Eye (tissue), 1 donor: ENCODE results near the gene ARHGAP28.

Experiments
- DNase-seq: peaks from one replicate; pipeline ENCODE4 v3.0.0-alpha.2; 2015

Gene ARHGAP28, protein sequence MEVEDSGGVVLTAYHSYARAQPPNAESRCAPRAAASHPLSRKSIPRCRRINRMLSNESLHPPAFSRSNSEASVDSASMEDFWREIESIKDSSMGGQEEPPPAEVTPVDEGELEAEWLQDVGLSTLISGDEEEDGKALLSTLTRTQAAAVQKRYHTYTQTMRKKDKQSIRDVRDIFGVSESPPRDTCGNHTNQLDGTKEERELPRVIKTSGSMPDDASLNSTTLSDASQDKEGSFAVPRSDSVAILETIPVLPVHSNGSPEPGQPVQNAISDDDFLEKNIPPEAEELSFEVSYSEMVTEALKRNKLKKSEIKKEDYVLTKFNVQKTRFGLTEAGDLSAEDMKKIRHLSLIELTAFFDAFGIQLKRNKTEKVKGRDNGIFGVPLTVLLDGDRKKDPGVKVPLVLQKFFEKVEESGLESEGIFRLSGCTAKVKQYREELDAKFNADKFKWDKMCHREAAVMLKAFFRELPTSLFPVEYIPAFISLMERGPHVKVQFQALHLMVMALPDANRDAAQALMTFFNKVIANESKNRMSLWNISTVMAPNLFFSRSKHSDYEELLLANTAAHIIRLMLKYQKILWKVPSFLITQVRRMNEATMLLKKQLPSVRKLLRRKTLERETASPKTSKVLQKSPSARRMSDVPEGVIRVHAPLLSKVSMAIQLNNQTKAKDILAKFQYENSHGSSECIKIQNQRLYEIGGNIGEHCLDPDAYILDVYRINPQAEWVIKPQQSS

GRCh38 chr18:6729247-6730091 is at the start of gene ARHGAP28:
ARHGAP28 (plus strand) TSS chr18:6729716; CDS start chr18:6729822, 106 bp downstream.
- peak; percentile 94 for DNase-seq

GRCh38 chr18:6681331-6681875 is 48.1 kb upstream of the ARHGAP28 start:
- DNase-seq, result no peak

- no peak for DNase-seq
Observed at GRCh38 chr18:6682437-6683111, 46.9 kb upstream of the ARHGAP28 start.

DNA sequence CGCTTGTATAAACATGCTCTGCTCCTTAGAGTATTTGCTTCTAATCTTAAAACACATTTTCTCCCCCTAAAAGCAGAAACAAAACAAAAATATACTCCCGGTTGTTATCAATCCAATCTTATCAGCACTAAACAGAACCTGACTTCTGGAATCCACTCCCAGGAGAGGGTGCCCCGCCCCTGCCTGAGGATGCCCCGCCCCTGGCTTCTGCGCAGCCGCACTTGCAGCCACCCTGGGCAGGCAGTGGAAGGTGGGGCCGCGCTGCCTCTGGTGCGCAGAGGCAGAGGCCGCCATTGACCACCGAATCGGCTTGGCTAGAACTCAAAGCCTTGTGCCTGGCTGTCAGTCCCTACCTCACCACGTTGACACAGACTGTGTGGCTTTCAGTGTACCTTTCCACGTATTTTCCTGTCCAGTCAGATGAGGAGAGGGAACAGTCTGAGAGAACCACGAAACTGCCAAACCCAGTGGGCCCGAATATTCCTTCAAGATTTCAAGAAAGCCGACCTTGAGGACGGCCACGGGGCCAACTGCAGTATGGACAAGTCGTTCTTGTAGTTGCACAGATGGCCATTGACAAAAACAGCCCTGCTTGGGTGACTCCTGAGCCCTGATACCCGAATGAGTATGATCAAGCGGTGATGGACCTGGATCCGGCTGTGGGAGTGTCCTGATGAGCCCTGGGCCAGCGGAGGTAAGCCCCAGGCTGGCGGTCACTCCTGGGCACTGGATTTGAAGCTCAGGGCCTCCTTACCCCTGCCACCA is 46.2 kb upstream of the ARHGAP28 start:
- no peak for DNase-seq

DNA sequence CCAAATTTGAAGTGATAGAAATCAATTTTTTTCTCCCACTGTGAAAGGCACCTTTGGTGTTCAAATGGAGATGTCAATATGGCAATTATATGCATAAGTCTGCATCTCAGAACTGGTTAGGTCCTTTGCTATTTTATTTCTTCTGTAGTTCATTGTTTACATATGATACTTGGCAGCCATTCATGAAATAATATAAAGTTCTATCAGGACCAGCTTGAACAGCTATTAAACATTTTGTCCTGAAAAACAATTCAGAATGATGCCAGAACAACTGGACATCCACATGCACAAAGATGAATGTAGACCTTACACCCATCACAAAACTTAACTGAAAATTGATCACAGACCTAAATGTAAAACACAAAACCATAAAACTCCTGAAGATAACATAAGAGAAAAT is 41.8 kb upstream of the ARHGAP28 start:
- DNase-seq, result no peak

DNA sequence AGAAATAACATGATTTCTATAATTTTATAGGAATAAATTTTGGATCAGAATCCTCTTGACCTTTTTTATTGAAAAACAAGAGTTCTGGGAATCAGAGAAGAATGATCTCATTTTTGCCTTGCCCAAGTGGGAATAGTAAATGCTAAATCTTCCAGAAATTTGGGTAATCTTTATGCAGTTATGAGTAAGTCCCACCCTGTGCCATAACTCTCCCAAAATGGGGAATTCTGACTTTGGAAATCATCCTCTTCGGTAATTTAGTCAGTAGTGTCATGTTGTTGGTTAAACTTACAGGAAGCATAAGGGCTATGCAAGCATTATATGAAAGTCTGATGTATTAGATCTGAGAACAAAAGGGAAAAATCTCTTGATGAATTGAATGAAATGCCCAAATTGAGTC is 20.6 kb upstream of the ARHGAP28 start:
- DNase-seq, result no peak

DNA sequence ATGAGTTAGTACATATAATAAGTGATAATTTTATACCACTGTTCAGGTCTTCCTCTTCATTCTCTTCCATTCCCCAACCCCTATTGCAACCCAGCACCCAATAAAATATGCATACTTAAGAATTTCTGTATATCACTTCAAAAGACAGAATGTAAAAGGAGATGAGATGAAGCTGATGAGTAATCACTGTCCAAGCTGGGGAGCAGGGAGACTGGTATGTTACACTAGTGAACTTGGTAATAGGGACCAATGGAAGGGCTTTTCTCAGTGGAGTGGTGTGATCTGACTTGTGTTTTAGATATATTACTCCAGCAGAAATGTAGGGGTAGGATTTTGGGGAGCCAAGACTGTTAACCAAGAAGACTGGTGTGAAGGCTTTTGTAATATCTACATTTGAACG is 18.0 kb upstream of the ARHGAP28 start:
- DNase-seq, result no peak

DNA sequence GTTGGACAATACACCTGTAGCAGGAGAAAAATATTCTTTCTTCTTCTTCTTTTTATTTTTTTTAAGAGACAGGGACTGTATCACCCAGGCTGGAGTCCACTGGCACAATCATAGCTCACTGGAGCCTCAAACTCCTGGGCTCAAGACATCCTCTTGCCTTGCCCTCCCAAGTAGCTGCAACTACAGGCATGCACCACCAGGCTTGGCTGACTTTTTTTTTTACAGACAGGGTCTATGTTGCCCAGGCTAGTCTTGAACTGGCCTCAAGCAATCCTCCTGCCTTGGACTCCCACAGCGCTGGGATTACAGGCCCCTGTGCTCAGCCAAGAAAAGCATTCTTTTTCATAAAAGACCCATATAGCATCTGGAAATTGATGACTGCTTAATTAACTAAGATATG is 17.1 kb upstream of the ARHGAP28 start:
- DNase-seq, result no peak

- DNase-seq, result no peak
Observed at GRCh38 chr18:6714010-6714409, 15.5 kb upstream of the ARHGAP28 start.

DNA sequence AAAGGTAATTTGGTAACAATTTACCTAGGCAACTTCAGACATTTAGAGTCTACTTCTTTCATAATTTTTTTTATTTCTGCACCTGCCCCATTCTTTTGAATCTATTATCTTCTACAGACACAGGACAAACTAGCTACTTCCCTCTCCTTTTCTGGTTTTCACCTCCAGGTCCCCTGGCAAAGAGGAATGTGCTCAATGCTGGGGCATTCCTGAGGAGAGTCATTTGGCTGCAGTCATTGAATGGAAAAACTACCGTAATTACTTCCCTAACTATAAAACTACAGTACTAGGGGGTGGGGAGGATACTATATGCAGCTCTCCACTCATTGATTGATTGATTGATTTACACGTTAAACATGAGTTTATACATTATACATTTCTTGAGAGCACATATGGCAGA is 11.2 kb upstream of the ARHGAP28 start:
- no peak for DNase-seq

DNA sequence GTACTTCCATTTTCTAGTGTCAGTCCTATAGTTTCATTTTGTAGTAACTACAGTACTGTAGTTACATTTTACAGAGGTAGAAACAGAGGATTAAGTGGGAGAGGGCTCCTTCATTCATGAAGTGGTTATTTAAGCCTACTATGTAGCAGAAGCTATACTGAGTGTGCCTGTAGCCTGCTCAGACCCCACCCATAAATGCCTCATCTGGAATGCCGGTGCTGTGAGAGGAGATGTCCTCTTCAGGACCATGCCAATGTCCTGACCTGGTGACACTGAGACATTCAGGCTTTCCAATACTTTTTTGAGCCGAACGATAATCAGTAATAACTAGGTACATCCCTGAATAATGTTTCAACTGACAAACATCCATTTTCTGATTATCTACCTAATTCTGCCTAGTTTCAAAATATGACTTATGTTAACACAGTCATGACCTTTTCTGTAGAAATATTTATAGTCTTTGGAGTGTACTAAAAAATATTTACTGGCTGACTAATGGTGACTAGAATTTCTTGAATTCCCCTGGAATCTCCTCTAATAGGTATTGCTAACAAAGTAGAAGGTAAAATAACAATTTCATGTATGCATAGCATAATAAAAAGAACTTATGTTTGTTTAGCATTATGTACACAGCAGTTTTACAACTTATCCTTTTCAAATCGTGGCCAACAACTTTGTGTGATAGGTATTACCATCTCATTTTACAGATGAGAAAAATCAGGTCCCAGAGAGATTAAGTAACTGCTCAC is 10.2 kb upstream of the ARHGAP28 start:
- DNase-seq, result no peak

DNA sequence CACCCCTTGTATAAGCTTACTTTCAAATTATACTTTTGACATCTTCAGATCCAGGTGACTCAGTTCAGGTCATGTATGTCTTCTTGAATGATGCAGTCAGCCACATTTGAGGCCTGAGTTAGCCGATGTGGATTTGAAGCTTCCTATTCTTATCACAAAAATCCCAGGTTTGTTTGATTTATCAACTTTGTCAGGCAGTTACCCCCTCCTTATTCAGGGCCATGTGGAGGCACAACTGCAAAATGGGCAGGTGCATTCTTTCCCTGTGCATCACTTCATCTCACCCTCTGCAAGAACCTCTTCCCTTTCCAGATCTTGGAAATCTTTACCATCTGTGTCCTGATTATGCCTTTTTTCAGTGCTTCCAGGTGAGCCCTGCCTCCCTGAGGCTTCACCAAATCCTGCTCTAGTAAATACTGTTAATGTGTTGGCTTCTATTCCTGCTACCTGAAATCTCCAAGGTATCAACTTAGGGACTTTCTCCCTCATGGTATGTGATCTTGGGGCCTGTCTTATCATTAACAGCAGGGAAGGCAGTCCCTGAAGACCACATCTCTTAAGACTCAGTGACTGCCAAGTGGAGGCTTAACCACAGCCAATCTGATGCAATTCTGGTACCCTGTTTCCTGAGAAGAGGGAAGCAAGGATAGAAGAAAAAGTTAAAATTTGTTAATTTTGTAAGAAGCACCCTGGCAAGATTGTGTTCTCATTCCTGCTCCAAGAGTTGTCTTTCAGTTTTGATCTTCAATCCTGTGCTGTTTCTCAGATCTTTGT is 9.4 kb upstream of the ARHGAP28 start:
- no peak for DNase-seq

DNA sequence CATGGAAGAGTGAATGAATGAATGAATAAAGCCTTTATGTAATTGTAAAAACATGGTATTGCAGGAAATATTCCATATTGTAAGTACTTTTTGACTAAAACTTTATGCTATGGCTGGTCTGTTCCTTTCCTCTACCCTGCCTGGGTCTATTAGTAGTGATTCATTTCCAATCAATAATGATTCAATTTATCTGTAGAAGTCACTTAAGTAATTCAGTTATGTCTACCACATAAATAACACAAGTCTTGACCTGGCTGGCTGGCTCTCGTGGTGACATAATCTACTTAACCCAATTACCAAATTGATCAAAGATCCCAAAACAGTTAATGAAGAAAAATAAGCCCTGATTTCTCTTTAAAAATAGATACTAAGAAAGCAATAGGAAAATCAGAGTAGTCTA is 7.8 kb upstream of the ARHGAP28 start:
- no peak for DNase-seq

GRCh38 chr18:6722690-6723089 is 6.8 kb upstream of the ARHGAP28 start:
- no peak for DNase-seq

- no peak for DNase-seq
Observed at GRCh38 chr18:6724331-6724730, 5.2 kb upstream of the ARHGAP28 start.

DNA sequence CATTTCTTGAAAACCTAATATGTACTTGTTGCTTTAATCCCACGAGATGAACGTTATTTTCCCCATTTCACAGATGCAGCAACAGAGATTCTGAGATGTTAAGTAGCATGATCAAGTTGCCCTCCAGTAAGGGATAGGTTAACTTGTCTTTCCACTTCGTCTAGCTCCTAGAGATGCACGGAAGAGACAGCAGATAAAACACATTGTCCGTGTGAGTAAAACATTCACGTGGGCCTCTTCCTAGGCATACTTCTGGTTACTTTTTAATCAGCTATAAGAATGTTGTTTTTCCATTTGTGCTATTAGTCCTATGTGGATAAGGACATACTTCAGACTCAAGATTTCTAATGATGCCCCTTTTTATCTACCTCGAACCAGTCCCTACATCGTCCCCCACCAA is 1.2 kb upstream of the ARHGAP28 start:
- DNase-seq, result peak; percentile 66

DNA sequence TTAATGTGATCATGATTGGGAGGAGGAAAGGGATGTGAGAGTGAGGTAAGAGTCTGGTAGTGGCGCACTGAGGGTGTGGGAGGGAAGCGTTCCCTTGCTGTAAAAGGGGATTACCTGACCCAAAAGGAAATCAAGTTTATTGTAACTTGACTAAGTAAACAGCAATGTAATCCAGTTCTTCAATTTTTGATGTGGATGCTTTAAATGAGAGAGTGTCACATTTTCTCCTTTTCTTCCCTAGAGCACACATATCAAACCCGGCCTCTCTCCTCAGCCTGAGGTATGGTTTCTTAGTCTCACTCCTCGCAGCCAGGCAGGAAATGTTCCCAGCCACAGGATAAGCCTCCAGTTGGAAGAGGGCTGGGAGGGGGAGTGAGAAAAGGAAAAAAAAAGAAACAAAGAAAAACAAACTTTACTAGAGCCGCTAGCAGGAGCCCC is 688 bp upstream of the ARHGAP28 start:
- DNase-seq, result peak; percentile 95

GRCh38 chr18:6730416-6731221 is 1.1 kb downstream of the ARHGAP28 start:
- peak; percentile 60 for DNase-seq

DNA sequence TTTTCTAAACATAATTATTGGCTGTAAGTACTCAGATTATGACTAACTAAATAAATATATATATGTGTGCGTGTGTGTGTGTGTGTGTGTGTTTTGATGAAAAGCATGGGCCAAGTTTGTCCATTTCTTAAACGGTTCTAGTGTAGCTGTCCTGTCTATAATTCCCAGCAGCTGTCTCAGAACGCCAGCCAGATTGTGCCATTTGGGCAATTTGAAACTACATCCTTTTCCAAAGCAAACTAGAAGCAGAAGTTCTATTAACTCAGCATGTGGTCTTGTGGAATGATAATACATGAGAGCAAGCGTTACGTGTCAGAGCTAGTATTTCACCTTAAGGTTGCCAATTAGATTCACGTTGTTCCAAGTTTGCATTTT is 1.7 kb downstream of the ARHGAP28 start:
- DNase-seq, result peak; percentile 86
